SU-DHL-6 (cell line): ENCODE measurements around the gene CFAP20DC.

Experiments used
- CTCF ChIP-seq: fragments of 200-600 bp; sonication (generic); IDR thresholded peaks from one replicate; pipeline ENCODE4 v1.5.1; 2017; ENCODE audit warnings: antibody characterized with exemption, mild to moderate bottlenecking, low read length, moderate library complexity; ENCODE audit not compliant: insufficient read depth, poor library complexity, severe bottlenecking
- EZH2phosphoT487 ChIP-seq: fragments of 200-600 bp; sonication (generic), shearing (Covaris generic); conservative IDR thresholded peaks from 2 replicates; pipeline ENCODE4 v1.6.1; 2018; ENCODE audit warnings: mild to moderate bottlenecking, antibody characterized with exemption, low read length, moderate library complexity, mixed read lengths

GRCh38 chr3:58840949-58841348 lies 208.9 kb downstream of the CFAP20DC start:
- TF ChIP-seq CTCF = no peak
- TF ChIP-seq EZH2phosphoT487 = no peak
